Muscle layer of duodenum (tissue), 2 donors: ENCODE data around the gene ULK2.

Experiments
- H3K27ac ChIP-seq: one replicate; pipeline ENCODE4 v1.7.0; 2013; ENCODE audit warnings: mild to moderate bottlenecking, low read length
- H3K27me3 ChIP-seq: one replicate; pipeline ENCODE4 v1.7.0; 2013; ENCODE audit warnings: low read depth, mild to moderate bottlenecking, control low read depth, low read length
- H3K36me3 ChIP-seq, 2 donors: one replicate each; pipeline ENCODE4 v1.7.0; 2013; ENCODE audit warnings: low read length in 2 of 2, control low read depth in 1 of 2, mild to moderate bottlenecking in 1 of 2; ENCODE audit not compliant: insufficient read depth in 2 of 2, control insufficient read depth in 1 of 2
- H3K4me1 ChIP-seq, 2 donors: one replicate each; pipeline ENCODE4 v1.7.0; 2013; ENCODE audit warnings: low read length in 2 of 2, mild to moderate bottlenecking in 2 of 2, control low read depth in 1 of 2, moderate library complexity in 1 of 2; ENCODE audit not compliant: insufficient read depth in 2 of 2, control insufficient read depth in 1 of 2
- H3K4me3 ChIP-seq, 2 donors: one replicate each; pipeline ENCODE4 v1.7.0; 2013; ENCODE audit warnings: low read length in 2 of 2, low read depth in 1 of 2, mild to moderate bottlenecking in 1 of 2
- H3K9me3 ChIP-seq, 2 donors: one replicate each; pipeline ENCODE4 v1.7.0; 2013; ENCODE audit warnings: low read length in 2 of 2, control low read depth in 1 of 2, mild to moderate bottlenecking in 1 of 2; ENCODE audit not compliant: control insufficient read depth in 1 of 2
- donor health status: healthy.

The ULK2 gene

DNA sequence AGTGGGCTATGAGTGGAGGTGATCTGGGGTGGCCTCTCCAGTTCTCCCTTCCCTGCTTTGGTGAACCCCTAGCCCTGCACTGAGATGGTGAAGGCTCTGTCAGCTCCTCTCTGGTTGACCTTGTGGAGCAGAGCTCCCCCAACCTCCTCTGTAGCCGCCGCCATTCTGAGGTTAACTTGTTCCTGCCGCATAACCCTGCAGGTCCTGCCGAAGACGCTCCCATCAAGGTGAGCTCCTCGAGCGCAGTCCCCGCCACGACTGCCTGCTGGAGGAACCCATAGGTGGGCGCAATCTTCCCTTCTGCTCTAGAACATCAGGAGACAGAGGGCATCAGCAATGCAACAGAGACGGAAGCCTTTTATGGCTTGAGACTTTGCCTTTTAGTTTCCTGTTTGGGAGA, 136.1 kb downstream of the ULK2 start:
- Histone ChIP-seq H3K27me3 (no peaks in the 10 kb centered on the region), H3K4me1 (peaks cover 12 to 14% of the 10 kb centered on the region in 2 donors), H3K4me3 (no peak overlapping the region), H3K27ac (no peak overlapping the region), H3K9me3 (no peaks in the 10 kb centered on the region), H3K36me3 (peaks cover 0 to 3% of the 10 kb centered on the region in 2 donors)

GRCh38 chr17:19730843-19731242, 136.9 kb downstream of the ULK2 start:
- H3K36me3 ChIP-seq: peaks cover 0 to 3% of the 10 kb centered on the region in 2 donors

GRCh38 chr17:19729900-19730299, 137.8 kb downstream of the ULK2 start:
- H3K27ac ChIP-seq: no peak overlapping the region
- H3K4me3 ChIP-seq: no peak overlapping the region
- no peaks in the 10 kb centered on the region for H3K27me3 ChIP-seq
- peaks cover 0 to 3% of the 10 kb centered on the region in 2 donors for H3K36me3 ChIP-seq
- H3K4me1 ChIP-seq: peaks cover 12 to 14% of the 10 kb centered on the region in 2 donors
- H3K9me3 ChIP-seq: no peaks in the 10 kb centered on the region

More at GRCh38 chr17:19730843-19731242, 136.9 kb downstream of the ULK2 start:
- H3K27ac ChIP-seq: no peak overlapping the region
- H3K9me3 ChIP-seq: no peaks in the 10 kb centered on the region
- H3K27me3 ChIP-seq: no peaks in the 10 kb centered on the region
- peaks cover 12 to 14% of the 10 kb centered on the region in 2 donors for H3K4me1 ChIP-seq
- H3K4me3 ChIP-seq: no peak overlapping the region

GRCh38 chr17:19728084-19728495, 139.6 kb downstream of the ULK2 start:
- Histone ChIP-seq H3K9me3 (no peaks in the 10 kb centered on the region), H3K36me3 (peaks cover 0 to 3% of the 10 kb centered on the region in 2 donors), H3K27me3 (no peaks in the 10 kb centered on the region), H3K4me1 (peaks cover 12 to 14% of the 10 kb centered on the region in 2 donors), H3K4me3 (peak overlapping the region in 1 of 2 donors; percentile 23), H3K27ac (peak overlapping the region; percentile 90)

- no peaks in the 10 kb centered on the region for H3K9me3 ChIP-seq
- no peaks in the 10 kb centered on the region for H3K27me3 ChIP-seq
- H3K4me1 ChIP-seq: peaks cover 12 to 14% of the 10 kb centered on the region in 2 donors
- peak overlapping the region; percentile 90 for H3K27ac ChIP-seq
- H3K36me3 ChIP-seq: peaks cover 0 to 3% of the 10 kb centered on the region in 2 donors
- H3K4me3 ChIP-seq: peak overlapping the region in 1 of 2 donors; percentile 23
Observed at GRCh38 chr17:19727501-19728078, 140.1 kb downstream of the ULK2 start.

DNA sequence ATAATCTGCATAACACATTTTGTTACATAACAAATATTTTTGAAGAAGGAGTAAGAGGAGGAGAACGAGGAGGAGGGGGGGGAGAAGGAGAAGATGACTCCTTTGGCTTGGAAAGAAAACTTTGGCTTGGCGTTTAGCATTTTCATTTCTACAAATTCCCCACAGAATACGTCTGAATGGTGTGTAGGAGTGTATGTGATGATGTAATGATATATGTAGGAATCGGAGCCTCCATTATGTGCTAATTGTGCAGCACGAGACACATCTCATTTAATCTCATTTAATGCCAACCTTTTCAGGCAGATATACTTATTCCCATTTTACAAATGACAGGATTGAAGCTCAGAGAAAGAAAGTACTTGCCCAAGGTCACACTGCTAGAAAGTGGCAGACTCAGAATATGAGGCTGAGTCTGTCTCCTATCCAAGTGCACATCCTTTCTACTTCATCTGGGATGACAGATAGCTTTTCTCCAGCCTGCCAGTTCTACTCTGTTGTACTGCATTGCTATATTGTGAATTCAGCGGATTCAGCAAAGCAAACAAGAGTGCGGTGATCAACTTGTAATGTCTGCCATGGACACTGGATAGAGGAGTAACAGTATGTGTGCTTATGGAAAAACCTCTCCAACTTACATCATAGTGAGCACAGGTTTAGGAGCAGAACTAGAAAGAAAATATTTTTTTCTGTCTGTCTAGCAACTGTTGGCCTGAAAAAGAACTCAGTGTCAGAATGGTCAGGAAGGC, 140.9 kb downstream of the ULK2 start:
- peaks cover 12 to 14% of the 10 kb centered on the region in 2 donors for H3K4me1 ChIP-seq
- H3K27me3 ChIP-seq: no peaks in the 10 kb centered on the region
- H3K36me3 ChIP-seq: peaks cover 0 to 3% of the 10 kb centered on the region in 2 donors
- no peaks in the 10 kb centered on the region for H3K9me3 ChIP-seq
- peak overlapping the region; percentile 87 for H3K27ac ChIP-seq
- peak overlapping the region in 1 of 2 donors; percentile 23 for H3K4me3 ChIP-seq

DNA sequence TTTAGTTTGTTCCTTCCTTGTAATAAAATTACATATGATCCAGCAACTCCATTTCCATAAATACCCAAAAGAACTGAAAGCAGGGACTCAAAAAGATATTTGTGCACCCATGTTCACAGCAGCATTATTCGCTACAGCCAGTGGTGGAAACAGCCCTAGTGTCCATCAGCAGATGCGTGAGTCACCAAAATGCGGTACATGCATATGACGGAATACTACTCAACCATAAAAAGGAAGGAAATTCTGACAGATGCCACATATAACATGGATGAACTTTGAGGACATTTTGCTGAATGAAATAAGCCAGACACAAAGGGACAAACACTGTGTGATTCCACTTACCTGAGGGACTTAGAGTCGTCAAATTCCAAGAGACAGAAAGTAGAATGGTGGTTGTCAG, 142.2 kb downstream of the ULK2 start:
- no peaks in the 10 kb centered on the region for H3K9me3 ChIP-seq
- peaks cover 12 to 17% of the 10 kb centered on the region in 2 donors for H3K4me1 ChIP-seq
- no peaks in the 10 kb centered on the region for H3K27me3 ChIP-seq
- peaks cover 0 to 3% of the 10 kb centered on the region in 2 donors for H3K36me3 ChIP-seq
- no peak overlapping the region for H3K27ac ChIP-seq
- no peak overlapping the region for H3K4me3 ChIP-seq

- Histone ChIP-seq H3K27me3 (no peaks in the 10 kb centered on the region), H3K27ac (no peak overlapping the region), H3K4me1 (peaks cover 12 to 20% of the 10 kb centered on the region in 2 donors), H3K36me3 (peaks cover 0 to 3% of the 10 kb centered on the region in 2 donors), H3K9me3 (no peaks in the 10 kb centered on the region), H3K4me3 (peak overlapping the region in 1 of 2 donors; percentile 54)
Observed at GRCh38 chr17:19724501-19725420, 143.0 kb downstream of the ULK2 start.

DNA sequence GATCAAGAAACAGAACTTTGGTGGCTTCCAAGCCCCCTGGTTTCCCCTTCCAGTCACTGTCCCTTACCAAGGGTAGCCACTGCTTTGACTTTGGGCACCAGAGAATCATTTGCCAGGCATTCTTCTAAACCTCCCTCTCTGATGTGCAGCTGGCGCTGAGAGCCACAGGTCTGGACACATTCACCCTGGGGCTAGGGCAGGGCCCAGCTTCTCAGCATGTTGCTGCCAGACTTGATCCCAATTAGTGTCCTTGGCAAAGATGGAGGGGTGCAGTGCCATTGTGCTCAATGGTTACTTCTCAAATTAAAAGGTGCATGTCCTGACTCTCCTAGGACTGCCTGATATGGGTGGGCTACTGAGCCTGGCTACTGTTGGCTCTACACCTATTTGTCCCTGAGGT, 143.8 kb downstream of the ULK2 start:
- Histone ChIP-seq H3K9me3 (no peaks in the 10 kb centered on the region), H3K4me1 (peaks cover 12 to 20% of the 10 kb centered on the region in 2 donors), H3K4me3 (no peak overlapping the region), H3K27ac (no peak overlapping the region), H3K27me3 (no peaks in the 10 kb centered on the region), H3K36me3 (peaks cover 0 to 3% of the 10 kb centered on the region in 2 donors)
